ENCODE measurements around the gene RS1.

The RS1 gene

DNA sequence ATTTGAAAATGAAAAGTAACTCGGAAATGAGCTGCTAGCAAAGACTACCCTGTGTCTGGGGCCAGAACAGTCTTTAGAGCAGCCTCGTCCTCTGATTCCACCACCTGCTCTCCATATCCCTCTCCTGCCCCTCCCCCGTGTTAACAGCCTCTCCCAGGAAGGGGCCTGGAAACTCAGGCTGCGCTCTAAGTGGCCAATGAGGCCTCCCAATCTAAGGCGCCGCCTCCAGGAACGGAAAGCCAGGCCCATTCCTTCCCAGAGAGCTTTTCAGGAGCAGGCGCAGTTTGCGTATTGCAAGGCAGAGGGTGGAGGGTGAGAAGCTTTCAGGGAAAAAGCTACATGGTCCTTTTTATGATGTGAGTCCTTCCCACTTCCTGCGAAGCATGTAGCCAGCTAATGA lies 31.2 kb downstream of the RS1 start:
- POLR2A ChIA-PET = no interaction called here

DNA sequence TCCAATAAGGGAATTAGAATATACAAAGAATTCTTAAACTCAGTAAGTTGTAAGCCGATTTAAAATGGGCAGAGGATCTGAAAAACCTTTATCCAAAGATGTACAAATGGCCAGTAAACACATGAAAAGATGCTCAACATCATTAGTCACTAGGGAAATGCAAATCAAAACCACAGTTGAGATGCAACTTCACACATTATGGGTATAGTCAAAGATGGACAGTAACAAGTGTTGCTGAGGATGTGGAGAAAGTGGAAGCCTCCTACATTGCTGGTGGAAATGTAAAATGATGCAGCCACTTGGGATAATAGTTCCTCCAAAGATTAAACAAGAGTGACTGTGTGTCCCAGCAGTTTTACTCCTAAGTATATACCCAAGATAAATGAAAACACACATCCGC lies 32.6 kb downstream of the RS1 start:
- Histone ChIP-seq H3K4me1 (ENCODE audit: control insufficient read depth, insufficient read depth, low read length) (no peaks in the 10 kb centered on the region), H3K9me3 (ENCODE audit: control insufficient read depth, insufficient read depth, low read depth, low read length) (no peaks in the 10 kb centered on the region), H3K36me3 (ENCODE audit: control insufficient read depth in 2 of 2, insufficient read depth in 1 of 2, low read length in 2 of 2) (no peaks in the 10 kb centered on the region), H3K27ac (ENCODE audit: extremely low read depth, low read depth, low read length) (no peak overlapping the region), H3K4me3 (ENCODE audit: low read depth, low read length) (no peak overlapping the region)
- ChIA-PET CTCF (no interaction called here), POLR2A (no interaction called here)
- TF ChIP-seq ZNF791 (tag by site-specific recombination; IDR thresholded peaks at IDR 0.05) = no peak
- TF ChIP-seq KLF7 (tag by site-specific recombination; IDR thresholded peaks at IDR 0.05; ENCODE audit: borderline replicate concordance) = no peak
- no peak for TF ChIP-seq ZNF140 (tag by site-specific recombination; IDR thresholded peaks at IDR 0.05)
- TF ChIP-seq, protein P1, sequence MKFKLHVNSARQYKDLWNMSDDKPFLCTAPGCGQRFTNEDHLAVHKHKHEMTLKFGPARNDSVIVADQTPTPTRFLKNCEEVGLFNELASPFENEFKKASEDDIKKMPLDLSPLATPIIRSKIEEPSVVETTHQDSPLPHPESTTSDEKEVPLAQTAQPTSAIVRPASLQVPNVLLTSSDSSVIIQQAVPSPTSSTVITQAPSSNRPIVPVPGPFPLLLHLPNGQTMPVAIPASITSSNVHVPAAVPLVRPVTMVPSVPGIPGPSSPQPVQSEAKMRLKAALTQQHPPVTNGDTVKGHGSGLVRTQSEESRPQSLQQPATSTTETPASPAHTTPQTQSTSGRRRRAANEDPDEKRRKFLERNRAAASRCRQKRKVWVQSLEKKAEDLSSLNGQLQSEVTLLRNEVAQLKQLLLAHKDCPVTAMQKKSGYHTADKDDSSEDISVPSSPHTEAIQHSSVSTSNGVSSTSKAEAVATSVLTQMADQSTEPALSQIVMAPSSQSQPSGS (tag by site-specific recombination; IDR thresholded peaks at IDR 0.05; ENCODE audit: low read depth) = no peak
- no peak for TF ChIP-seq ZNF433 (tag by site-specific recombination; IDR thresholded peaks at IDR 0.05; ENCODE audit: low read depth)
- TF ChIP-seq, protein P2, sequence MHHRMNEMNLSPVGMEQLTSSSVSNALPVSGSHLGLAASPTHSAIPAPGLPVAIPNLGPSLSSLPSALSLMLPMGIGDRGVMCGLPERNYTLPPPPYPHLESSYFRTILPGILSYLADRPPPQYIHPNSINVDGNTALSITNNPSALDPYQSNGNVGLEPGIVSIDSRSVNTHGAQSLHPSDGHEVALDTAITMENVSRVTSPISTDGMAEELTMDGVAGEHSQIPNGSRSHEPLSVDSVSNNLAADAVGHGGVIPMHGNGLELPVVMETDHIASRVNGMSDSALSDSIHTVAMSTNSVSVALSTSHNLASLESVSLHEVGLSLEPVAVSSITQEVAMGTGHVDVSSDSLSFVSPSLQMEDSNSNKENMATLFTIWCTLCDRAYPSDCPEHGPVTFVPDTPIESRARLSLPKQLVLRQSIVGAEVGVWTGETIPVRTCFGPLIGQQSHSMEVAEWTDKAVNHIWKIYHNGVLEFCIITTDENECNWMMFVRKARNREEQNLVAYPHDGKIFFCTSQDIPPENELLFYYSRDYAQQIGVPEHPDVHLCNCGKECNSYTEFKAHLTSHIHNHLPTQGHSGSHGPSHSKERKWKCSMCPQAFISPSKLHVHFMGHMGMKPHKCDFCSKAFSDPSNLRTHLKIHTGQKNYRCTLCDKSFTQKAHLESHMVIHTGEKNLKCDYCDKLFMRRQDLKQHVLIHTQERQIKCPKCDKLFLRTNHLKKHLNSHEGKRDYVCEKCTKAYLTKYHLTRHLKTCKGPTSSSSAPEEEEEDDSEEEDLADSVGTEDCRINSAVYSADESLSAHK (tag by site-specific recombination; IDR thresholded peaks at IDR 0.05) = no peak
- no peak for TF ChIP-seq ZNF221 (tag by site-specific recombination; IDR thresholded peaks at IDR 0.05; ENCODE audit: borderline replicate concordance)
- no peak for TF ChIP-seq ZNF146 (tag by site-specific recombination; IDR thresholded peaks at IDR 0.05)
- TF ChIP-seq, protein P3, sequence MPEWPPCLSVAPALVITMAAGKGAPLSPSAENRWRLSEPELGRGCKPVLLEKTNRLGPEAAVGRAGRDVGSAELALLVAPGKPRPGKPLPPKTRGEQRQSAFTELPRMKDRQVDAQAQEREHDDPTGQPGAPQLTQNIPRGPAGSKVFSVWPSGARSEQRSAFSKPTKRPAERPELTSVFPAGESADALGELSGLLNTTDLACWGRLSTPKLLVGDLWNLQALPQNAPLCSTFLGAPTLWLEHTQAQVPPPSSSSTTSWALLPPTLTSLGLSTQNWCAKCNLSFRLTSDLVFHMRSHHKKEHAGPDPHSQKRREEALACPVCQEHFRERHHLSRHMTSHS (tag by site-specific recombination; IDR thresholded peaks at IDR 0.05) = no peak
- no peak for TF ChIP-seq MYNN (tag by site-specific recombination; IDR thresholded peaks at IDR 0.05; ENCODE audit: borderline replicate concordance)
- TF ChIP-seq ZNF596 (tag by site-specific recombination; IDR thresholded peaks at IDR 0.05) = no peak
- TF ChIP-seq ZNF548 (tag by site-specific recombination; IDR thresholded peaks at IDR 0.05) = no peak

More for the DNA sequence above, 31.2 kb downstream of the RS1 start:
- H3K9me3 ChIP-seq (ENCODE audit: control insufficient read depth, insufficient read depth, low read depth, low read length) = no peaks in the 10 kb centered on the region
- H3K27ac ChIP-seq (ENCODE audit: extremely low read depth, low read depth, low read length) = no peak overlapping the region
- H3K4me1 ChIP-seq (ENCODE audit: control insufficient read depth, insufficient read depth, low read length) = no peaks in the 10 kb centered on the region
- no peaks in the 10 kb centered on the region for H3K36me3 ChIP-seq (ENCODE audit: control insufficient read depth in 2 of 2, insufficient read depth in 1 of 2, low read length in 2 of 2)
- no peak for TF ChIP-seq ZNF266 (tag by site-specific recombination; IDR thresholded peaks at IDR 0.05; ENCODE audit: low read depth)
- TF ChIP-seq ZNF596 (tag by site-specific recombination; IDR thresholded peaks at IDR 0.05) = no peak
- TF ChIP-seq ZNF677 (tag by site-specific recombination; IDR thresholded peaks at IDR 0.05) = no peak
- TF ChIP-seq ZNF416 (tag by site-specific recombination; IDR thresholded peaks at IDR 0.05) = no peak
- no peak for TF ChIP-seq GLIS2 (tag by site-specific recombination; IDR thresholded peaks at IDR 0.05)
- TF ChIP-seq ZFP41 (tag by site-specific recombination; IDR thresholded peaks at IDR 0.05; ENCODE audit: borderline replicate concordance) = no peak
- no peak for TF ChIP-seq ZNF37A (tag by site-specific recombination; IDR thresholded peaks at IDR 0.05)
- TF ChIP-seq, protein P4, sequence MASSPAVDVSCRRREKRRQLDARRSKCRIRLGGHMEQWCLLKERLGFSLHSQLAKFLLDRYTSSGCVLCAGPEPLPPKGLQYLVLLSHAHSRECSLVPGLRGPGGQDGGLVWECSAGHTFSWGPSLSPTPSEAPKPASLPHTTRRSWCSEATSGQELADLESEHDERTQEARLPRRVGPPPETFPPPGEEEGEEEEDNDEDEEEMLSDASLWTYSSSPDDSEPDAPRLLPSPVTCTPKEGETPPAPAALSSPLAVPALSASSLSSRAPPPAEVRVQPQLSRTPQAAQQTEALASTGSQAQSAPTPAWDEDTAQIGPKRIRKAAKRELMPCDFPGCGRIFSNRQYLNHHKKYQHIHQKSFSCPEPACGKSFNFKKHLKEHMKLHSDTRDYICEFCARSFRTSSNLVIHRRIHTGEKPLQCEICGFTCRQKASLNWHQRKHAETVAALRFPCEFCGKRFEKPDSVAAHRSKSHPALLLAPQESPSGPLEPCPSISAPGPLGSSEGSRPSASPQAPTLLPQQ (tag by site-specific recombination; IDR thresholded peaks at IDR 0.05) = no peak
- no peak for TF ChIP-seq ZNF529 (tag by site-specific recombination; IDR thresholded peaks at IDR 0.05; ENCODE audit: insufficient replicate concordance)
- no peak for TF ChIP-seq ZBTB48 (tag by site-specific recombination; IDR thresholded peaks at IDR 0.05)
- TF ChIP-seq ZNF174 (tag by site-specific recombination; IDR thresholded peaks at IDR 0.05) = no peak
- TF ChIP-seq, protein P5, sequence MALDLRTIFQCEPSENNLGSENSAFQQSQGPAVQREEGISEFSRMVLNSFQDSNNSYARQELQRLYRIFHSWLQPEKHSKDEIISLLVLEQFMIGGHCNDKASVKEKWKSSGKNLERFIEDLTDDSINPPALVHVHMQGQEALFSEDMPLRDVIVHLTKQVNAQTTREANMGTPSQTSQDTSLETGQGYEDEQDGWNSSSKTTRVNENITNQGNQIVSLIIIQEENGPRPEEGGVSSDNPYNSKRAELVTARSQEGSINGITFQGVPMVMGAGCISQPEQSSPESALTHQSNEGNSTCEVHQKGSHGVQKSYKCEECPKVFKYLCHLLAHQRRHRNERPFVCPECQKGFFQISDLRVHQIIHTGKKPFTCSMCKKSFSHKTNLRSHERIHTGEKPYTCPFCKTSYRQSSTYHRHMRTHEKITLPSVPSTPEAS (tag by site-specific recombination; IDR thresholded peaks at IDR 0.05) = no peak
- TF ChIP-seq YY1 (tag by site-specific recombination; IDR thresholded peaks at IDR 0.05) = no peak
- TF ChIP-seq, protein P6, sequence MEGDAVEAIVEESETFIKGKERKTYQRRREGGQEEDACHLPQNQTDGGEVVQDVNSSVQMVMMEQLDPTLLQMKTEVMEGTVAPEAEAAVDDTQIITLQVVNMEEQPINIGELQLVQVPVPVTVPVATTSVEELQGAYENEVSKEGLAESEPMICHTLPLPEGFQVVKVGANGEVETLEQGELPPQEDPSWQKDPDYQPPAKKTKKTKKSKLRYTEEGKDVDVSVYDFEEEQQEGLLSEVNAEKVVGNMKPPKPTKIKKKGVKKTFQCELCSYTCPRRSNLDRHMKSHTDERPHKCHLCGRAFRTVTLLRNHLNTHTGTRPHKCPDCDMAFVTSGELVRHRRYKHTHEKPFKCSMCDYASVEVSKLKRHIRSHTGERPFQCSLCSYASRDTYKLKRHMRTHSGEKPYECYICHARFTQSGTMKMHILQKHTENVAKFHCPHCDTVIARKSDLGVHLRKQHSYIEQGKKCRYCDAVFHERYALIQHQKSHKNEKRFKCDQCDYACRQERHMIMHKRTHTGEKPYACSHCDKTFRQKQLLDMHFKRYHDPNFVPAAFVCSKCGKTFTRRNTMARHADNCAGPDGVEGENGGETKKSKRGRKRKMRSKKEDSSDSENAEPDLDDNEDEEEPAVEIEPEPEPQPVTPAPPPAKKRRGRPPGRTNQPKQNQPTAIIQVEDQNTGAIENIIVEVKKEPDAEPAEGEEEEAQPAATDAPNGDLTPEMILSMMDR (tag by site-specific recombination; IDR thresholded peaks at IDR 0.05) = no peak
- TF ChIP-seq PRDM1 (tag by site-specific recombination; IDR thresholded peaks at IDR 0.05) = no peak
- no peak for TF ChIP-seq EGR2 (tag by site-specific recombination; IDR thresholded peaks at IDR 0.05; ENCODE audit: low read depth)
- no peak for TF ChIP-seq RBAK (tag by site-specific recombination; IDR thresholded peaks at IDR 0.05)
- TF ChIP-seq, protein P7, sequence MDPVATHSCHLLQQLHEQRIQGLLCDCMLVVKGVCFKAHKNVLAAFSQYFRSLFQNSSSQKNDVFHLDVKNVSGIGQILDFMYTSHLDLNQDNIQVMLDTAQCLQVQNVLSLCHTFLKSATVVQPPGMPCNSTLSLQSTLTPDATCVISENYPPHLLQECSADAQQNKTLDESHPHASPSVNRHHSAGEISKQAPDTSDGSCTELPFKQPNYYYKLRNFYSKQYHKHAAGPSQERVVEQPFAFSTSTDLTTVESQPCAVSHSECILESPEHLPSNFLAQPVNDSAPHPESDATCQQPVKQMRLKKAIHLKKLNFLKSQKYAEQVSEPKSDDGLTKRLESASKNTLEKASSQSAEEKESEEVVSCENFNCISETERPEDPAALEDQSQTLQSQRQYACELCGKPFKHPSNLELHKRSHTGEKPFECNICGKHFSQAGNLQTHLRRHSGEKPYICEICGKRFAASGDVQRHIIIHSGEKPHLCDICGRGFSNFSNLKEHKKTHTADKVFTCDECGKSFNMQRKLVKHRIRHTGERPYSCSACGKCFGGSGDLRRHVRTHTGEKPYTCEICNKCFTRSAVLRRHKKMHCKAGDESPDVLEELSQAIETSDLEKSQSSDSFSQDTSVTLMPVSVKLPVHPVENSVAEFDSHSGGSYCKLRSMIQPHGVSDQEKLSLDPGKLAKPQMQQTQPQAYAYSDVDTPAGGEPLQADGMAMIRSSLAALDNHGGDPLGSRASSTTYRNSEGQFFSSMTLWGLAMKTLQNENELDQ (tag by site-specific recombination; IDR thresholded peaks at IDR 0.05; ENCODE audit: low read depth) = no peak
- H3K4me3 ChIP-seq (ENCODE audit: low read depth, low read length) = no peak overlapping the region
- CTCF ChIA-PET = interaction anchor here (0.5 kb wide), 1 partner anchor 9 kb away, joined by 3 read pairs; no protein-coding TSS in a partner anchor
